OCI-LY7 (cell line): ENCODE results near the gene STYXL1. TPM values are rescaled to one million over a fixed set of nuclear protein-coding genes. Genes with fewer than 3 reads are reported as not detected.
"Not testable (repeated sequence)": the region's sequence is repeated elsewhere in the genome, so short reads cannot be mapped to it uniquely, and the experiment has no call there.

Experiments used
- BruUV-seq: library from RNA; stranded (reverse); fragments of 400-500 nt; replicated peaks from 2 replicates; lab custom pipeline; 2021; lab: Mats Ljungman, UMichigan
- CTCF ChIA-PET: fragments of 300-600 bp; sonication (Branson Sonifier 250); formaldehyde crosslinking; loops from one replicate; lab custom pipeline; 2022; ENCODE audit warnings: antibody characterized with exemption; ENCODE audit not compliant: unreplicated experiment; lab: Charles Lee
- POLR2A ChIA-PET: fragments of 300-600 bp; sonication (Branson Sonifier 250); formaldehyde crosslinking; loops from one replicate; lab custom pipeline; 2022; ENCODE audit warnings: antibody characterized with exemption; lab: Charles Lee
- DNase-seq: peaks from one replicate; pipeline ENCODE4 v3.0.0-alpha.2; 2015; ENCODE audit warnings: low spot score
- H2AFZ ChIP-seq: fragments of 200-600 bp; sonication (generic), shearing (Covaris generic); 2 replicates; pipeline ENCODE4 v1.6.1; 2014; ENCODE audit warnings: mild to moderate bottlenecking, antibody characterized with exemption, low read length, moderate library complexity
- H3K27ac ChIP-seq: fragments of 200-600 bp; sonication (generic); 2 replicates; pipeline ENCODE4 v1.5.1; 2014; ENCODE audit warnings: mixed run types, low read depth, mild to moderate bottlenecking, moderate library complexity, low read length, inconsistent platforms; ENCODE audit not compliant: poor library complexity, severe bottlenecking
- H3K36me3 ChIP-seq: fragments of 200-600 bp; sonication (generic); 2 replicates; pipeline ENCODE4 v1.6.1; 2014; ENCODE audit warnings: mild to moderate bottlenecking, antibody characterized with exemption, low read length, moderate library complexity, mixed read lengths; ENCODE audit not compliant: insufficient read depth
- H3K4me1 ChIP-seq: fragments of 200-600 bp; sonication (generic); 2 replicates; pipeline ENCODE4 v1.5.1; 2014; ENCODE audit warnings: mild to moderate bottlenecking, low read length; ENCODE audit not compliant: insufficient read depth, poor library complexity, severe bottlenecking
- H3K4me2 ChIP-seq: fragments of 200-600 bp; sonication (generic); 2 replicates; pipeline ENCODE4 v1.6.1; 2014; ENCODE audit warnings: mild to moderate bottlenecking, low read length
- H3K4me3 ChIP-seq: fragments of 200-600 bp; sonication (generic); 2 replicates; pipeline ENCODE4 v1.5.1; 2014; ENCODE audit warnings: mild to moderate bottlenecking, low read depth, low read length; ENCODE audit not compliant: poor library complexity, severe bottlenecking
- H3K79me2 ChIP-seq: fragments of 200-600 bp; sonication (generic); 2 replicates; pipeline ENCODE4 v1.6.1; 2016; ENCODE audit warnings: low read depth, mild to moderate bottlenecking, low read length, moderate library complexity, mixed read lengths; ENCODE audit not compliant: insufficient read depth
- H3K9me2 ChIP-seq: fragments of 200-600 bp; sonication (generic); 2 replicates; pipeline ENCODE4 v1.6.1; 2016; ENCODE audit warnings: mild to moderate bottlenecking, low read length, mixed read lengths; ENCODE audit not compliant: insufficient read depth
- H3K9me3 ChIP-seq: fragments of 200-600 bp; sonication (generic); 2 replicates; pipeline ENCODE4 v1.6.1; 2014; ENCODE audit warnings: mild to moderate bottlenecking, mixed run types, low read length, mixed read lengths
- H4K20me1 ChIP-seq: fragments of 200-600 bp; sonication (generic); 2 replicates; pipeline ENCODE4 v1.6.1; 2014; ENCODE audit warnings: mild to moderate bottlenecking, antibody characterized with exemption, low read length, moderate library complexity, mixed read lengths; ENCODE audit not compliant: insufficient read depth
- EZH2phosphoT487 ChIP-seq: fragments of 200-600 bp; sonication (generic); IDR thresholded peaks from 2 replicates; pipeline ENCODE4 v1.6.1; 2018; ENCODE audit warnings: low read depth, borderline replicate concordance, mild to moderate bottlenecking, mixed run types, antibody characterized with exemption, low read length, moderate library complexity, mixed read lengths
- intact Hi-C: fragments of 100-400 bp; cut with micrococcal nuclease; formaldehyde crosslinking; loops from one replicate; pipeline ENCODE4 v1.10.0; 2022; ENCODE audit not compliant: unreplicated experiment
- total RNA-seq, 2 experiments: library from RNA; depleted of rRNA in 1 of 2; stranded (reverse); fragments of >200 nt in 1 of 2; shearing (Covaris generic) in 1 of 2; gene quantifications; 2 replicates each; pipeline ENCODE4 v1.2.3, GENCODE V29; 2014 to 2022
- TF ChIP-seq, protein P1 (sequence below): fragments of 200-600 bp; sonication (generic); conservative IDR thresholded peaks from 2 replicates; pipeline ENCODE4 v1.5.1; 2014; ENCODE audit warnings: mild to moderate bottlenecking, antibody characterized with exemption, low read length, moderate library complexity, mixed read lengths

Gene STYXL1
- total RNA-seq, 2 experiments from 2014 or later: 27.6 to 37.4 TPM

DNA sequence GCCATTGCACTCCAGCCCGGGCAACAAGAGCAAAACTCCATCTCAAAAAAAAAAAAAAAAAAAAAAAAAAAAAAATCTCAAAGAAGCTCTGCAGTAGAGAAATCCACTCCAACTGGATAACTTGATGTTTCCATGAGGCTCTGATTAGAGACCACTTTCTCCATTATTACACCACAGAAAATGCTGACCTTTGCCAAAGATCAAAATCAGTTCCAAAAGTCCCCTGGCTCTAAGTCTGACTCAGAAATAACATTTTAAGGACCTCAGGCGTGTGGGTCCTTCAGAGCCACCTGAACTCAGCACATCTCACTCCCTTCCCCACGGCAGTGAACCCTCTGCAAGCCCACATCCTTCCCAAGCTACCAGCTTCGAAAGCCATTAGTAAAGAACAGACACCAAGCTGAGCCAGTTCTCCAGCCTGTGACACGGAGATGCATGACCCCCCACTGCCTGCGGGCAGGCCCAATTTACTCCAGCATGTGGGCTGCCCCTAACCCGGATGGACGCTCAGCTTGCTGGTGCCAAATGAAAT lies 39.6 kb downstream of the STYXL1 start:
- ChIA-PET CTCF (no interaction called here), POLR2A (interaction anchor here (0.6 to 0.7 kb wide), 2 partner anchors 22 to 157 kb away, joined by 3 to 5 read pairs; no protein-coding TSS in a partner anchor)
- H3K4me2 ChIP-seq: no peak overlapping the region
- TF ChIP-seq, protein P1, sequence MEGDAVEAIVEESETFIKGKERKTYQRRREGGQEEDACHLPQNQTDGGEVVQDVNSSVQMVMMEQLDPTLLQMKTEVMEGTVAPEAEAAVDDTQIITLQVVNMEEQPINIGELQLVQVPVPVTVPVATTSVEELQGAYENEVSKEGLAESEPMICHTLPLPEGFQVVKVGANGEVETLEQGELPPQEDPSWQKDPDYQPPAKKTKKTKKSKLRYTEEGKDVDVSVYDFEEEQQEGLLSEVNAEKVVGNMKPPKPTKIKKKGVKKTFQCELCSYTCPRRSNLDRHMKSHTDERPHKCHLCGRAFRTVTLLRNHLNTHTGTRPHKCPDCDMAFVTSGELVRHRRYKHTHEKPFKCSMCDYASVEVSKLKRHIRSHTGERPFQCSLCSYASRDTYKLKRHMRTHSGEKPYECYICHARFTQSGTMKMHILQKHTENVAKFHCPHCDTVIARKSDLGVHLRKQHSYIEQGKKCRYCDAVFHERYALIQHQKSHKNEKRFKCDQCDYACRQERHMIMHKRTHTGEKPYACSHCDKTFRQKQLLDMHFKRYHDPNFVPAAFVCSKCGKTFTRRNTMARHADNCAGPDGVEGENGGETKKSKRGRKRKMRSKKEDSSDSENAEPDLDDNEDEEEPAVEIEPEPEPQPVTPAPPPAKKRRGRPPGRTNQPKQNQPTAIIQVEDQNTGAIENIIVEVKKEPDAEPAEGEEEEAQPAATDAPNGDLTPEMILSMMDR: no peak
- TF ChIP-seq EZH2phosphoT487: no peak
- no peaks in the 10 kb centered on the region for H3K79me2 ChIP-seq
- intact Hi-C loops: no loop called here
- no peaks in the 10 kb centered on the region for H3K9me2 ChIP-seq
- no peak for DNase-seq
- peaks cover 11% of the 10 kb centered on the region; the same call in 1 of the 2 replicates for H3K36me3 ChIP-seq
- no peaks in the 10 kb centered on the region for H3K9me3 ChIP-seq
- H3K27ac ChIP-seq: no peak overlapping the region
- no peak overlapping the region for H2AFZ ChIP-seq
- no peaks in the 10 kb centered on the region for H4K20me1 ChIP-seq
- H3K4me3 ChIP-seq: no peak overlapping the region
- BruUV-seq: no TSS peak
- H3K4me1 ChIP-seq: peaks cover 12% of the 10 kb centered on the region

DNA sequence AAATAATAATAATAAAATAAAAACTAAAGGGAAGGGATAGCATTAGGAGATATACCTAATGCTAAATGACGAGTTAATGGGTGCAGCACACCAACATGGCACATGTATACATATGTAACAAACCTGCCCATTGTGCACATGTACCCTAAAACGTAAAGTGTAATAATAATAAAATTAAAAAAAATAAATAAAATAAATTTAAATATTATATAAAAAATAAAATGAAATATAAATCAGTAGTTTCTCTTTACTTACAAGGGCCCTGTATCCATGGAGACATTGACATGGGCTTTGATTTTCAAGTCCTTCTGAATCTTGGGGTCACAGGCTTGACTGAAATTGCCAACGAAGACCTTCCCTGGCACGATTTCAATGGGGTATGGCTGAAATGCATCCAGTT lies 42.8 kb downstream of the STYXL1 start:
- DNase-seq, H3K4me3 ChIP-seq, CTCF ChIA-PET, H3K27ac ChIP-seq, H3K79me2 ChIP-seq, H3K4me2 ChIP-seq, H3K9me2 ChIP-seq, H3K4me1 ChIP-seq, intact Hi-C loops, POLR2A ChIA-PET, BruUV-seq, H4K20me1 ChIP-seq, H3K9me3 ChIP-seq, H2AFZ ChIP-seq: not testable (repeated sequence)
- H3K36me3 ChIP-seq: peaks cover 21% of the 10 kb centered on the region

DNA sequence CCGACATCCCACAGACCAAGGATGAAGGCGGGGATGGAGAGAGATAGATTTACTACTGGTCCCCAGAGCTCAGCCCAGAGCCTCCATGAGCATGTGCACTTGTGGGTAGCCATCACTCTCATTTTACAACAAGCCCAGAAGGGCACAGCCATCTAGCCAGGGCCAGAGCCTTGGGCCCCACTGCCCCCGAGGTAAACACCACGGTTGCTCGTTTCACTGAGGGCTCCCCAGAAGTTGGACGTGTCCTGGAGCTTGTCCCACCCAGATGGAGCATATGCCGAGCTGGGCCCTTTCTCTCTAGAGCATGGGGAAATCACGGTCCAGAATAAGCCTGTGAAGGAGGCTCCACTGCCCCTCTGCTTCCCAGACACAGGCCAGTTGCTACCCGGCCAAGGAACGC lies 44.4 kb downstream of the STYXL1 start:
- no peak overlapping the region for H3K27ac ChIP-seq
- no peak overlapping the region for H3K4me3 ChIP-seq
- H2AFZ ChIP-seq: no peak overlapping the region
- no peak overlapping the region for H3K4me2 ChIP-seq
- intact Hi-C loops: no loop called here
- no peaks in the 10 kb centered on the region for H4K20me1 ChIP-seq
- DNase-seq: no peak
- no peaks in the 10 kb centered on the region for H3K9me2 ChIP-seq
- CTCF ChIA-PET: no interaction called here
- no peak for TF ChIP-seq EZH2phosphoT487
- TF ChIP-seq, protein P1: no peak
- H3K79me2 ChIP-seq: no peaks in the 10 kb centered on the region
- no peaks in the 10 kb centered on the region for H3K4me1 ChIP-seq
- H3K9me3 ChIP-seq: no peaks in the 10 kb centered on the region
- POLR2A ChIA-PET: no interaction called here
- H3K36me3 ChIP-seq: peaks cover 21% of the 10 kb centered on the region
- BruUV-seq: no TSS peak
